Effector memory CD4-positive, alpha-beta T cell (primary cell): ENCODE data around the gene PNMT.

Experiments used
- DNase-seq, 3 donors: peaks; one replicate each; pipeline ENCODE4 v3.0.0-alpha.2; 2020
- H3K27ac ChIP-seq: 2 replicates; pipeline ENCODE4 v1.7.0; 2013; ENCODE audit warnings: mild to moderate bottlenecking, low read length, moderate library complexity; ENCODE audit not compliant: insufficient read depth, poor library complexity, severe bottlenecking
- H3K27me3 ChIP-seq: replicated peaks from 2 replicates; pipeline ENCODE4 v1.7.0; 2013; ENCODE audit warnings: mild to moderate bottlenecking, low read length; ENCODE audit not compliant: insufficient read depth, control insufficient read depth, poor library complexity, severe bottlenecking
- H3K36me3 ChIP-seq: 2 replicates; pipeline ENCODE4 v1.7.0; 2013; ENCODE audit warnings: mild to moderate bottlenecking, low read length, moderate library complexity; ENCODE audit not compliant: control insufficient read depth, insufficient read depth
- H3K4me1 ChIP-seq: 2 replicates; pipeline ENCODE4 v1.7.0; 2013; ENCODE audit warnings: low read length, mild to moderate bottlenecking; ENCODE audit not compliant: control insufficient read depth, insufficient read depth, poor library complexity, severe bottlenecking
- H3K4me3 ChIP-seq: 2 replicates; pipeline ENCODE4 v1.7.0; 2013; ENCODE audit warnings: low read length, low read depth, mild to moderate bottlenecking; ENCODE audit not compliant: insufficient read depth, poor library complexity, severe bottlenecking
- H3K9me3 ChIP-seq: 2 replicates; pipeline ENCODE4 v1.7.0; 2013; ENCODE audit warnings: mild to moderate bottlenecking, low read length, moderate library complexity; ENCODE audit not compliant: control insufficient read depth

PNMT gene

GRCh38 chr17:39676198-39676819 is 8.1 kb downstream of the PNMT start:
- no peak overlapping the region for H3K4me3 ChIP-seq
- H3K27me3 ChIP-seq = peaks cover 1% of the 10 kb centered on the region
- DNase-seq = peak in 2 of 3 donors; percentile 17 to 27
- H3K36me3 ChIP-seq = no peaks in the 10 kb centered on the region
- peaks cover 33% of the 10 kb centered on the region for H3K4me1 ChIP-seq
- H3K27ac ChIP-seq = peak overlapping the region; percentile 41
- no peaks in the 10 kb centered on the region for H3K9me3 ChIP-seq

- no peak overlapping the region for H3K27ac ChIP-seq
- H3K4me3 ChIP-seq = no peak overlapping the region
- H3K4me1 ChIP-seq = peaks cover 33% of the 10 kb centered on the region
- no peaks in the 10 kb centered on the region for H3K36me3 ChIP-seq
- DNase-seq = no peak
- H3K27me3 ChIP-seq = no peaks in the 10 kb centered on the region
- no peaks in the 10 kb centered on the region for H3K9me3 ChIP-seq
These were observed 8.8 kb downstream of the PNMT start for GRCh38 chr17:39677072-39677471.

GRCh38 chr17:39677542-39678339 is 9.5 kb downstream of the PNMT start:
- peaks cover 33% of the 10 kb centered on the region for H3K4me1 ChIP-seq
- no peak overlapping the region for H3K27ac ChIP-seq
- H3K4me3 ChIP-seq = no peak overlapping the region

GRCh38 chr17:39678340-39679116 is 10.3 kb downstream of the PNMT start:
- no peak overlapping the region for H3K27ac ChIP-seq
- no peaks in the 10 kb centered on the region for H3K36me3 ChIP-seq
- no peaks in the 10 kb centered on the region for H3K9me3 ChIP-seq
- no peaks in the 10 kb centered on the region for H3K27me3 ChIP-seq
- H3K4me1 ChIP-seq = peaks cover 33% of the 10 kb centered on the region
- no peak for DNase-seq
- H3K4me3 ChIP-seq = no peak overlapping the region

More at GRCh38 chr17:39677542-39678339, 9.5 kb downstream of the PNMT start:
- H3K36me3 ChIP-seq = no peaks in the 10 kb centered on the region
- no peaks in the 10 kb centered on the region for H3K9me3 ChIP-seq
- H3K27me3 ChIP-seq = no peaks in the 10 kb centered on the region
- no peak for DNase-seq

GRCh38 chr17:39679521-39680192 is 11.4 kb downstream of the PNMT start:
- H3K9me3 ChIP-seq = no peaks in the 10 kb centered on the region
- no peaks in the 10 kb centered on the region for H3K27me3 ChIP-seq
- H3K27ac ChIP-seq = peak overlapping the region; percentile 34
- no peak overlapping the region for H3K4me3 ChIP-seq
- H3K4me1 ChIP-seq = peaks cover 33% of the 10 kb centered on the region
- peaks cover 4% of the 10 kb centered on the region for H3K36me3 ChIP-seq
- DNase-seq = peak in 1 of 3 donors; percentile 21

- no peak overlapping the region for H3K4me3 ChIP-seq
- no peaks in the 10 kb centered on the region for H3K27me3 ChIP-seq
- H3K27ac ChIP-seq = no peak overlapping the region
- no peaks in the 10 kb centered on the region for H3K9me3 ChIP-seq
- H3K36me3 ChIP-seq = peaks cover 7% of the 10 kb centered on the region
- peaks cover 21% of the 10 kb centered on the region for H3K4me1 ChIP-seq
- no peak for DNase-seq
These were observed 15.2 kb downstream of the PNMT start for GRCh38 chr17:39683295-39683939.

GRCh38 chr17:39684369-39685192 is 16.3 kb downstream of the PNMT start:
- Histone ChIP-seq H3K4me1 (peaks cover 18% of the 10 kb centered on the region), H3K9me3 (no peaks in the 10 kb centered on the region), H3K27me3 (no peaks in the 10 kb centered on the region), H3K4me3 (no peak overlapping the region), H3K27ac (no peak overlapping the region), H3K36me3 (peaks cover 7% of the 10 kb centered on the region)
- DNase-seq = no peak

GRCh38 chr17:39687101-39687545 is 18.9 kb downstream of the PNMT start:
- Histone ChIP-seq H3K36me3 (peaks cover 7% of the 10 kb centered on the region), H3K4me1 (peaks cover 7% of the 10 kb centered on the region), H3K27me3 (no peaks in the 10 kb centered on the region), H3K4me3 (peak overlapping the region; percentile 83), H3K27ac (peak overlapping the region; percentile 82), H3K9me3 (no peaks in the 10 kb centered on the region)
- DNase-seq = no peak
